ENCODE results near the gene SCCPDH. TPM values are rescaled to one million over a fixed set of nuclear protein-coding genes. Genes with fewer than 3 reads are reported as not detected.
"Not testable (repeated sequence)": the region's sequence is repeated elsewhere in the genome, so short reads cannot be mapped to it uniquely, and the experiment has no call there.

Gene SCCPDH
- total RNA-seq, 4 donors from 2014 or later, result 28.3 to 43.0 (median 35.1) TPM

- ATAC-seq, result no peak
- Histone ChIP-seq H3K36me3 (no peaks in the 10 kb centered on the region), H3K9me3 (no peaks in the 10 kb centered on the region), H3K27ac (no peak overlapping the region), H3K27me3 (no peaks in the 10 kb centered on the region), H3K4me3 (no peak overlapping the region), H3K4me1 (no peaks in the 10 kb centered on the region)
- intact Hi-C loops (cut with DNase I; ENCODE audit: low total_unique reads) (no loop called here), in situ Hi-C loops (cut with MboI; ENCODE audit: low sequenced_read_pairs in 4 of 4) (no loop called here)
- TF ChIP-seq POLR2A (IDR thresholded peaks at IDR 0.05), result no peak
- DNase-seq, result no peak
These were observed 81.0 kb downstream of the SCCPDH start for GRCh38 chr1:246805135-246805716.

- no peaks in the 10 kb centered on the region for H3K4me1 ChIP-seq
- H3K4me3 ChIP-seq, result no peak overlapping the region
- TF ChIP-seq CTCF (IDR thresholded peaks at IDR 0.05 in 4 of 5, conservative IDR thresholded peaks at IDR 0.05 in 1 of 5) (no peak), POLR2A (IDR thresholded peaks at IDR 0.05) (no peak)
- H3K9me3 ChIP-seq, result no peaks in the 10 kb centered on the region
- no peak overlapping the region for H3K27ac ChIP-seq
- H3K27me3 ChIP-seq, result no peaks in the 10 kb centered on the region
- no peak for DNase-seq
- in situ Hi-C loops (cut with MboI; ENCODE audit: low sequenced_read_pairs in 4 of 4) (no loop called here), intact Hi-C loops (cut with DNase I; ENCODE audit: low total_unique reads) (no loop called here)
- ATAC-seq, result no peak
- no peaks in the 10 kb centered on the region for H3K36me3 ChIP-seq
These were observed 85.3 kb downstream of the SCCPDH start for GRCh38 chr1:246809473-246809872.

GRCh38 chr1:246811985-246812384 lies 87.8 kb downstream of the SCCPDH start:
- in situ Hi-C loops (cut with MboI; ENCODE audit: low sequenced_read_pairs in 4 of 4), result no loop called here
- no peaks in the 10 kb centered on the region for H3K4me1 ChIP-seq
- no peak for TF ChIP-seq CTCF (IDR thresholded peaks at IDR 0.05 in 4 of 5, conservative IDR thresholded peaks at IDR 0.05 in 1 of 5)
- TF ChIP-seq POLR2A (IDR thresholded peaks at IDR 0.05), result no peak

GRCh38 chr1:246813325-246813724 lies 89.1 kb downstream of the SCCPDH start:
- H3K27me3 ChIP-seq; ATAC-seq; in situ Hi-C loops (cut with MboI; ENCODE audit: low sequenced_read_pairs in 4 of 4); H3K36me3 ChIP-seq; H3K4me1 ChIP-seq; intact Hi-C loops (cut with DNase I; ENCODE audit: low total_unique reads); H3K9me3 ChIP-seq; DNase-seq; H3K4me3 ChIP-seq; H3K27ac ChIP-seq: not testable (repeated sequence)

More at GRCh38 chr1:246811985-246812384, 87.8 kb downstream of the SCCPDH start:
- no peak for DNase-seq
- Histone ChIP-seq H3K27ac (peak overlapping the region in 3 of 4 donors; percentile 53 to 63 (median 56)), H3K36me3 (no peaks in the 10 kb centered on the region), H3K4me3 (no peak overlapping the region), H3K9me3 (no peaks in the 10 kb centered on the region), H3K27me3 (no peaks in the 10 kb centered on the region)
- no peak for ATAC-seq
- intact Hi-C loops (cut with DNase I; ENCODE audit: low total_unique reads), result no loop called here

GRCh38 chr1:246814890-246815289 lies 90.7 kb downstream of the SCCPDH start:
- ATAC-seq (no peak), DNase-seq (no peak)
- Histone ChIP-seq H3K27me3 (no peaks in the 10 kb centered on the region), H3K4me1 (no peaks in the 10 kb centered on the region), H3K27ac (no peak overlapping the region), H3K4me3 (no peak overlapping the region), H3K36me3 (no peaks in the 10 kb centered on the region), H3K9me3 (no peaks in the 10 kb centered on the region)
- intact Hi-C loops (cut with DNase I; ENCODE audit: low total_unique reads) (no loop called here), in situ Hi-C loops (cut with MboI; ENCODE audit: low sequenced_read_pairs in 4 of 4) (no loop called here)
- no peak for TF ChIP-seq CTCF (IDR thresholded peaks at IDR 0.05 in 4 of 5, conservative IDR thresholded peaks at IDR 0.05 in 1 of 5)
- no peak for TF ChIP-seq POLR2A (IDR thresholded peaks at IDR 0.05)

All from gastrocnemius medialis (tissue), 4 donors.